SW 1271 (cell line): ENCODE results near the gene SHISA2.
"Not testable (repeated sequence)": the region's sequence is repeated elsewhere in the genome, so short reads cannot be mapped to it uniquely, and the experiment has no call there.

ENCODE experiments used
- DNase-seq, 2 experiments: peaks; one replicate each; lab custom pipeline; 2025; lab: John Stamatoyannopoulos, UW

The SHISA2 gene

GRCh38 chr13:26051657-26052311 is at the start of gene SHISA2:
Gene SHISA2 (minus strand): TSS chr13:26052016. CDS start chr13:26050975, 1,041 bp downstream.
- DNase-seq, result no peak

GRCh38 chr13:26095846-26096610 is 44.2 kb upstream of the SHISA2 start:
- no peak for DNase-seq

GRCh38 chr13:26095338-26095737 is 43.5 kb upstream of the SHISA2 start:
- DNase-seq, result peak in 1 of 2 experiments; percentile 4

GRCh38 chr13:26076821-26077220 is 25.0 kb upstream of the SHISA2 start:
- not testable (repeated sequence) for DNase-seq

GRCh38 chr13:26075498-26075897 is 23.7 kb upstream of the SHISA2 start:
- DNase-seq, result no peak

GRCh38 chr13:26074706-26075105 is 22.9 kb upstream of the SHISA2 start:
- DNase-seq, result peak; percentile 8 to 32

- DNase-seq, result not testable (repeated sequence)
These were observed 20.5 kb upstream of the SHISA2 start for GRCh38 chr13:26072335-26072734.

GRCh38 chr13:26071691-26072090 is 19.9 kb upstream of the SHISA2 start:
- no peak for DNase-seq

GRCh38 chr13:26069642-26070041 is 17.8 kb upstream of the SHISA2 start:
- DNase-seq, result not testable (repeated sequence)

GRCh38 chr13:26068372-26068771 is 16.6 kb upstream of the SHISA2 start:
- not testable (repeated sequence) for DNase-seq

- DNase-seq, result no peak
These were observed 15.8 kb upstream of the SHISA2 start for GRCh38 chr13:26067601-26068000.

GRCh38 chr13:26066492-26066891 is 14.7 kb upstream of the SHISA2 start:
- DNase-seq, result not testable (repeated sequence)

GRCh38 chr13:26062853-26063444 is 11.1 kb upstream of the SHISA2 start:
- peak; percentile 2 to 48 for DNase-seq

- DNase-seq, result no peak
These were observed 10.1 kb upstream of the SHISA2 start for GRCh38 chr13:26061947-26062346.

- no peak for DNase-seq
These were observed 9.4 kb upstream of the SHISA2 start for GRCh38 chr13:26061256-26061655.

GRCh38 chr13:26060357-26060756 is 8.5 kb upstream of the SHISA2 start:
- DNase-seq, result no peak

GRCh38 chr13:26058704-26059103 is 6.9 kb upstream of the SHISA2 start:
- DNase-seq, result no peak

GRCh38 chr13:26054896-26055295 is 3.1 kb upstream of the SHISA2 start:
- DNase-seq, result no peak

- DNase-seq, result no peak
These were observed 1.7 kb upstream of the SHISA2 start for GRCh38 chr13:26053418-26053980.

- DNase-seq, result no peak
These were observed 521 bp upstream of the SHISA2 start for GRCh38 chr13:26052337-26052736.

GRCh38 chr13:26051231-26051656 is 572 bp downstream of the SHISA2 start:
- no peak for DNase-seq

- DNase-seq, result no peak
These were observed 1.1 kb downstream of the SHISA2 start for GRCh38 chr13:26050568-26051230.
